HG02678 (cell line): Measurements from ENCODE around the gene GRIN2C.

ENCODE experiments used
- ATAC-seq: cut with Tn5 transposase; IDR thresholded peaks from one replicate; pipeline ENCODE4 v1.9.1; 2021; ENCODE audit warnings: mild to moderate bottlenecking, moderate library complexity; ENCODE audit not compliant: unreplicated experiment

GRIN2C gene

DNA sequence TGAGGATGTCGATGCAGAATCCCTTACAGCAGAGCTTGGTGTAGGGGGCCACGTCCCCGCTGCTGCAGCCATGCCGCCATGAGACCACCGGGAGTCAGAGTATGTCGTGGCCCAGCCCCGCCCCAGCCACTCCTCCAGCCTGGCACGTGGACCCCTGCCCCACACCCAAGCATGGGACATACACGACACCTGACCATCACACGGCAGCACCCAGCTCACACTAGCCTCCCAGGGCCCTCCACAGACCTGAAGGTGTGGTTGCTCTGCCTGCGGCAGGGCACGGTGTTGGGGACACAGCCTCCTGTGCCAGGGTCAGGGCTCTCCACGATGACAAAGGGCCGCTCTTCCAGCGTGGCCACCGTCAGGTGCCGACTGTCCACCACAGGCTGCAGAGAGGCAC, 9.4 kb downstream of the GRIN2C start:
- ATAC-seq, result no peak

DNA sequence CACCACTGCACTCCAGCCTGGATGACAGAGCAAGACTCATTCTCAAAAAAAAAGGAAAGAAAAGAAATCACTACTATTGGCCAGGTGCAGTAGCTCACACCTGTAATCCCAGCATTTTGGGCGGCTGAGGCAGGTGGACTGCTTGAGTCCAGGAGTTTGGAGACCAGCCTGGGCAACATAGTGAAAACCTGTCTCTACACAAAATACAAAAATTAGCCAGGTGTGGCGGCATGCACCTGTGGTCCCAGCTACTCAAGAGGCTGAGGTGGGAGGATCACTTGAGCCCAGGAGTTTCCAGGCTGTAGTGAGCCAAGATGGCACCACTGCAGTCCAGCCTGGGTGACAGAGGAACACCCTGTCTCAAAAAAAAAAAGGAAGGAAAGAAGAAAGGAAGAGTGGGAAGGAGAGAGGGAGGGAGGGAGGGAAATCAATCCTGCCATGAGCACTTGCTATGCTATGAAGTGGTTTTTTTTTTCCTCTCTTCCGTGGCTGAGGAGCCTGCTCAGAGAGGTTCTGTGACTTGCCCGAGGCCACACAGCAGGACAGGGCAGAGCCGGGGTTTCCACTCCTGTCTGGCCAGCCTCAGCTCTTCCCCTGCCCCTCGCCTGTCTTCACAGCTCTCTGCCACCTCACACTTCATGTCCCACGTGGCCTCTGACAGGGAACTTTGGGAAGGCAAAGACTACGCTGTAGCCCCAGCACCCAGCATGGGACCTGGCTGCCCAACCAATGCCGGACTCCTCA, 10.9 kb downstream of the GRIN2C start:
- no peak for ATAC-seq

DNA sequence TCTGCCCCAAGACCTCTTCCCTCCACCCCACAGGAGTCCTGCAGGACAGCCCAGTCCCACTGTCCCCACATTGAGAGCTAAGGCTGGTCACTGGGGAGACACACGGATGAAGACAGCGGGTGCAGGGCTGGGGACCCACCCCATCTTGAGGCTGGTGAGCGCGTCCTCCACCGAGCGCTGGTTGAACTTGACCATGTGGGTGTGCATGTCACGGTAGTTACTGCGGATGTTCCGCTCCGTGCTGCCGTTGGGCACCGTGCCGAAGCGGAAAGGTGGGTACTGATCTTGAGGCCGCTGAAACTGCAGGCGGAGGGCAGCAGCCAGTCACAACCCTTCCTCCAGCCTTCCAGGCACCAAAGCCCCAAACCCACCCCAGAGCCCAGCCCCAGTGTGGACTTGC, 13.1 kb downstream of the GRIN2C start:
- ATAC-seq, result no peak

DNA sequence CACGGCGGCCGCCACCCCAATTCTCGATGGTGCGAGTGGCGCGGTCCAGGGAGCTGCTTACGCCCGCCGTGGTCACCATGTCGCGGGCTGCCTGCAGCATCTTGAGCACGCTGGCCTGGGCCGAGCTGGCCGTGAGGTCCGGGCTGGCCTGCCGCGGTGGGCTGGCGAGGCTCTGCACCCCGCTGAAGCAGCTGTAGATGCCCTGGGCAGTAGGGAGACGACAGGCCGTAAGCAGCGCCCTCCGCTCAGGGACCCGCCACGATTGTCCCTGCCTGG, 16.4 kb downstream of the GRIN2C start:
- no peak for ATAC-seq

DNA sequence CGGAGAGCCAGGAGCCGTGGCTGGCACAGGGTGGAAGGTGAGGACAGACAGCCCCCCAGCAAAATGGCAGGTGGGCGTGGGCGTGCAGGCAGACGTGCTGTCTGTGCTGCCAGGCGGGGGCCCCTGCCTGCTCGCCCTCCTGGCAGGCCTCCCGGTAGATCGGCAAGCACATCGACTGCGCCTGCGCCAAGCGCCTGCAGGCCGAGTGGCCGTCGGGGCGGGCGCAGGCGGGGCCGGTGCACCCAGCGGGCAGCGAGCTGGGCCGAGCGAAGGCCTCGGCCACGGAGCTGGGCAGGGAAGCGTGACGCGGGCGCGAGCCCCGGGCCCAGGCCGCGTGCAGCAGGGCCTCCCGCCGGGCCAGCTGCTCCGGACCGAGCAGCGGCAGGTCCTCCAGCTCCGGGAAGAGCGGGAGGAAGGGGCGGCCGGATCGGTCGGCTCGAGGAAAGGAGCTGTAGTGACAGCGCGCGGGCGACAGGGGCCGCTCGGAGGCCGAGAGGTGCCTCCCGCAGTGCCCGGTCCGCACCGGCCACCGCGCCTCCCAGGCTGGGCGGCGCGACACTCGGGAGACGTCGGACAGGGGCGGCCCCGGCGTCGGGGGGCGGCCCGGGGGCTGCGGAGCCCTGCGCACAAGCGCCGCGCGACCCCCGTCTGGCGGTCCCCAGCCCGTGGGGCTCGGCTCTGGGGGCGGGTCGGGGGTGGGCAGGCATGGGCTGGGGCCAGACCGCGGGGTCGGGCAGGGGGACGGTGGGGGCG, 16.9 kb downstream of the GRIN2C start:
- no peak for ATAC-seq

DNA sequence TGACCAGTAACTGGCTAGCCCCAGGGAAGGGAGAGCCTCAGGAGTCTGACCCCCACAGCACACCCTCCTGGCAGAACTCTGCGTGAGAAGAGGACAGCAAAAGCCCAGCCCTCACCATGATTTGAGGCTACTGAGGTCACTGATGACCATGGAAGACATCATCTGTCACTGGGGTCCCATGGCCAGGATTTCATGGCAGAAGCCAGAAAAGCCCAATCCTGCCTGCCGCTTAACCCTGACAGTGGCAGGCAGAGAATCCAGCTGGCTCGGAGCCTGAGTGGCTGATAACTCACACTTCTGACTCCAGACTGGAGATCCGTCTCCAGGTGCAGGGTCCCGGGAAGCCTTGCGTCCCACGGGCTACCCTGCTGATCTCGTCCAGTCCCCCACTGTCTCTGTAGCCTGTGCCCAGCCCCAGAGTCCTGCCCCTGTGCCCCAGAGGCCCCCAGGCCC, 17.5 kb downstream of the GRIN2C start:
- no peak for ATAC-seq

DNA sequence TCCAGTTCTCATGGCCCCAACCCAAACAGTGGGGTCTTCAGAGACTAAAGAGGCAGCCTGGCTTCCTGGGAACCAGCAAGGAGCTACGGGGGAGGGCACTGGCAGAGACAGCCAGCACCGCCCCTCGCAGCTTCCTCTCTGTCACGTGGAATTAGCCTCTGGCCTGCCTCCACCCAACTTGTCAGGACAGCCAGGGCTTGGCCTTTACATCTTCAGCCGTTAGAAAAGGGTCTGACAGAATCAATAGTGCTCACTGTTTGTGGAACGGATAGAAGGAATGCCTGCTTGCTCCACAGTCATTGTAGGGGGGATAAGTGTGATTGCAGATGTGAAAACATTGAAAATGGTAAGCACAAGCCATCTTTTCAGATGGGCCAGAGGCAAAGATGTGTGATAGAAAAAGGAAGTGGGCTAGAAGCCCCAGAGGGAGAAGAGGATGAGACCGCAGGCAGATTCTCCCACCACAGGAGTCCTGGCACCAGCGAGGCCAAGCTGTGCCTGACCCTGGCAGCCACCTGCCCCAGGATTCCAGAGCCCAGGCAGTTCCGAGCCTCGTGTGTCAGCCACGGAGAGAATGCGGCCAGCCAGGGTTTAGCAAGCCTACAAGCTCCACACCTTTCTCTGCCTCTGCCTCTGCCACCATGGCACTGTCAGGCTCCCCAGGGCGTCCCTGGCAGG, 18.6 kb downstream of the GRIN2C start:
- no peak for ATAC-seq

DNA sequence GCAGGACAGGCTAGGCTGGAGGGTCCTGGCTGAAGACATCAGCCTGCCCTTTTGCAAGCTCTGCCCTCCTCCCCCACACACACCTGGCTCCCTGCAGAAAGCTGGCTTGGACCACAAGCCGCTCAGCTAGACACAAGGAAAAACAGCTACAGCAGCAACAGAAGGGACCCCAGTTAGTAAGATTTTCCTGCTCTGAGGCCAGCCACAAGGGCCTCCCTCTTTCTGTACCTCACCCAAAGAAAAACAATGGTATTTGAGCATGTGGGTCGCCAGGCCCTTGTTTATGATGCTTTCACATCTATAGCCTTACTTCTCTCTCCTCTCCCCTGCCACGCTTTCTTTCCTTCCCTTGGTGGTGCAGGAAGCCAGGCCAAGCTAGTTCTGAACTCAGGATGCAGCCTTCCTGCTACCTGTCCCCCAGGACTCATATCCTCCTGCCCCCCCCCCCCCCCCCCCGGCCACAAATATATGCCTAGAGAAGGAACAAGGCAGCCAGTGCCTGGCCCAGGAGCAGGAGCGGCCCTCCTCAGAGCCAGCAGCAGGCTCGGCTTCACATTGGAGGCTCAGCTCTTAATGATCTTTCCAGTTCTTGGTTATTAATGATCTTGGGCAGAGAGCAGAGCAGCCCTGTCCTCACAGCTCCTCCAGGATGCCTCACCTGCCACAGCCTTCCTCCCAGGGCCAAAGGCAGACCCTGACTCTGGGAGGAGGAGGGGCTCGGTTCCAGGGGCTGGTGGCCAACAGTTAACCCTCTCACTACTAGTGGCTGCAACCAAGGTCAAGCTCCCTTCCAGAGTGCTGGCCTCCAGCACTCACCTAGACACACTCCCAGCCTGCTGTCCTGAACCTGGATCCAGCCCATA, 19.5 kb downstream of the GRIN2C start:
- ATAC-seq, result no peak

DNA sequence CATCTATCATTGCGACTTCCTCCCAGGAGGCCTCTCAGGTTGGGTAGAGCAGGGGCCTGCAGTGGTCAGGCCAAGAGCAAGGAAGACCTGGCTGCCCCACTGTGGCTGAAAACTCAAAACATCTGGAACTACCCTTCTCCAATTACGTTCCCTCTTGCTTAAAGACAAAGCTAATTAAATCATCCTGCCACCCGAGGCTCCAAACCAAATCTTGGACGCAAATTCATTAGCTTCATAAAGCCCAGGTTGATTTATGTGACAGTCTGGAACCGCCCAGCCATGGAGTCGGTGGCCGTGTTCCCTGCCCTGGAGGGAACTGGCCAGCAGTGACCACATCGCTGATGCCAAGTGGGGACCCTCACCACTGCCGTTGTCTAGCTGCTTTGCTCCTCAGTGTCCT, 21.4 kb downstream of the GRIN2C start:
- ATAC-seq, result no peak

DNA sequence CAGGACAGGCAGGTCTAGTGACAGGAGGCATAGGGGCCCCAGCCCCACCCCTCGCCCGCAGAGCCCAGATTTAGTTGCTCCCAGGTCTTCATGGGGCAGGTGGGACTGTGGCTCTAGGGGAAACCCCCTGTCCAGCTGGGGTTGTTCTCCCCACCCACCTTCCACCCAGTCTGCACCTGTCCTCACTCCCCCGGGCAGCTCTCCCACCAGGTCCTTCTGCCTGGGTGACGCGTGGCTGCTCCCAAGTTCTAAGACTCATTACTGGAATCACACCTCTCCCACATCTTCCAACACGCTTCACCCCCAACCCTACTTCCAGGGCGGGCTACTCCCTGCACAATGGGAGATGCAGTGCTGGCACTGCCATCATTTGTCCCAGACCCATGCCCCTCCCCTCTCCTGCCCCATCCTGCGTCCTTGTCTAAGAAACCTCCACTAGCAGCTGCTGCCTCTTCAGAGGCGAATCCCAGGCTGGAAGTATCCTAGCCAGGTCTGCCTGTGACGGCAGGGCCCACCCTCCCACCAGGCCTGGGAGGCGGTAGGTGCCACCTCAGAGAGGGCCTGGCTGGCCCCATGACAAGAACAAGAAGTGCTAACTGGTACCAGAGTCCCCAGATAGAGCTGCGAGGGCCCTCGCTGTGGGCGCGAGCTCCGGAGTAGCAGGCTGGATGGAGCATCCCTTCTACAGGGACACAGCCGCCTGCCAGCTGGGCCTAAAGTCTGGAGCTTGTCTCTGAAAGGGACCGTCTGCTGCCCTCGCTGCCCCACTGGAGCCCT, 22.8 kb downstream of the GRIN2C start:
- ATAC-seq, result no peak

DNA sequence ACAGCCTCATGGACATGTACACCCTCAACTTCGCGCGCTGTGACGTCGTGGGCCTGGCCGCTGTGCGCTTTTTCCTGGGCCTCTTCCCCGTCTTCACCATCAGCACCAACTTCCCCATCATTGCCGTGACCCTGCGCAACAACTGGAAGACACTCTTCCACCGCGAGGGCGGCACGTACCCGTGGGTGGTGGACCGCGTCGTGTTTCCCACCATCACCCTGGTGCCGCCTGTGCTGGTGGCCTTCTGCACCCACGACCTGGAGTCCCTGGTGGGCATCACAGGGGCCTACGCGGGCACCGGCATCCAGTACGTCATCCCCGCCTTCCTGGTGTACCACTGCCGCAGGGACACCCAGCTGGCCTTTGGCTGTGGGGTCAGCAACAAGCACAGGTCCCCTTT, 23.5 kb downstream of the GRIN2C start:
- ATAC-seq, result no peak

DNA sequence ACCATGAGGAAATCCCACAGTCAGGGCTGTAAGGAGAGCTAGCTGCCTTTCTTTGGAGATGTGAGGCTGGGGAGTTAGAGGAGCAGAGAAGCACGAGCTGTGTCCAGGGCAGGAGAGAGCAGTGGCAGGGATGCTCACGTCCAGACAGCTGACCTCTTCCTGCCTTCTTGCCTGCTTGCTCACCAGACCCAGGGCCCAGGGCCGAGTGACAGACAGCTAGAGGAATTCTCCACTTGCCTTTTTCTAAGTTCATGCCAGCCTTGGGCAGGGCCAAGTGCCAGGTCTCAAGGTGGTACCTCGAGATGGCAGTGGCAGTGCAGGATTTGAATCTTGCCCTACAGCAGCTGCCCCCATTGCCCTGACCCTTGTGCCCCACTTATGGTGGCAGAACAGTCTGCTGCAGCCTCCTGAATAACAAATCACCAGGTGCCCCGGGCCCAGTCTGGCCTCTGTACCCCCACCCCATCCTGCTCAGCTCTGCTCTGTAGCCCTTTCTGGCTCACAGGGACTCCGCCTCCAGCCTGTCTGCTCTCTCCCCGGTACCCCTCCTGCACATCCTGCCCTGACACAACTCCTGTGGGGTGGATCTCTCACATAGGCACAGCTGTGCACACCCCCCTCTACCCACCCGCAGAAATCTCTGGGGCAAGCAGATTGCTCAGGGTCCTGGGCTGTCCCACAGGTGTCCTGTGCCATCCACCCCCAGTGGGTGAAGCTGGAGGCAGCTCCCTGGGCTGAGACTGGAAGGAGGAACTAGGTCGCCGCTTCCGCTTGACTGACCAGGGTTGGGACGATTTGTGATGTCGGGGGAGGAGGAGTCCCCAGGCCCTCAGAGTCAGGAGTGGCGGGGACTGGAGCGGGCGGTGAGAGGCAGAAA, 25.9 kb downstream of the GRIN2C start:
- no peak for ATAC-seq

DNA sequence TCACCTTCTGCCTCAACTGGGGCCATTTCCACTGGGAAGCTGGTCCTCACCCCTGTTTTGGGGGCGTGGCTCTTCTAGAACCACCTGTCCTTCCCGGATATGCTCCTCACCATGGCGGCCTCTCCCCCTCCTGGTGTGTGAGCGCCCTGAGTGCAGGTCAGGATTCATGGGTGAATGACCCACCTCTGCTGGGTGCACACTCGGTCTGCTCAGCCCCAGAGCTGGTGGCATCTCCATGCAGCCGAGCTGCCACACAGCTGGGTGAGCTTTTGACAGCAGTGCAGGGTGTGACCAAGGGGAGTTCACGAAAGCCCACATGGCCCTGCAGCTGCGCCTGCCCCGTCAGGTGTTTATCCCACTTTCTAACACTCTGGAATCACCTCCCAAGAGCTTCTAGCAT, 27.3 kb downstream of the GRIN2C start:
- no peak for ATAC-seq

DNA sequence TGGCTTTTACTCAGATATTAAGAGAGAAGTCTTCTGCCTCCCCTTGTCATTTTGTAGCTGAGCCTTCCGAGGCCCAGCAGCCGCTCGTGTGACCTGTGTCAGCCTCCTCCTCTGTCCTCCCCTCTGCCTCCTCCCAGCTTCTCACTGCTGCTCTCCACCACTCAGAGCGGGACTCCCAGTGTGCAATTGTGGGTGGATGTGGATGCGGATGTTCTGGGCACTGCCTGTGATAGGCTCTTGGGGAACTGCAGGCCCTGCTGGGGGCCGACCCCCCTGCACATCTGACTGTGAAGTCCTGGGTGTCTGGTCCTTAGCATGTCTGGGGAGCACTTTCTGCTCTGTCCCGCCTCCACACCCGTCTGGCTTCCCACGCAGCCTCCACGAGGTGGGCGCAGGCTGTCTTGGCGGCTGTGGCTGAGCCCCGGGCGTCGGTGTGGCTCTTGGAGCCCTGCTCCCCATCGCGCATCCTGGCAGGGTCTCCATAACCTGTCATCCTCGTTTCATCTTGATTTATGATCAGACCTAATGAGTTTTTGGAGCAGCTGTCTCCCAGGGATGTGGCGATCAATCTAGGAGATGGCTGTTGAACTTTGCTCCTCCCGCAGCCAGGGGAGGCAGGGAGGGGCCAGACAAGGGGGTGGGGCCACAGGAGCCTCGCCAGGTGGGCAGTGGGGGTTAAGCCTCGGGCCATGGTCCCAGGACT, 28.1 kb downstream of the GRIN2C start:
- no peak for ATAC-seq

DNA sequence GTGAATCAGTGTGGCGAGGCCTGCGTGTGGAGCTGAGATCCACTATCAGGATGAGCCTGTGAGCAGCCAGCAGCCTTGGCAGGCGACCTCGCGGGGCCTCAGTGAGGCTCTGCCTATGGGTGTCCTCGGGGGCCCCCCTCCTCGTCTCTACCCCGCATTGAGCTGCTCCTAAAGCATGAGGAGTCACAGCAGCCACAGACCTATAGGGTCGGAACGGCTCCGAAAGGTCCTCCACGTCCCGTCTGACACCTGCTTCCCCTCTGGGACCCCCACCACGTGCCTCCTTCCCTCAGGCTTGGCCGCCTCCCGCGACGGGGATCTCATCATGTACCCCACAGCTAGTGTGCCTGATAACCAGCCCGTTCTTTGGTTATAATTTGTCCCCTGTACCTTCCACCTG, 28.8 kb downstream of the GRIN2C start:
- ATAC-seq, result no peak

DNA sequence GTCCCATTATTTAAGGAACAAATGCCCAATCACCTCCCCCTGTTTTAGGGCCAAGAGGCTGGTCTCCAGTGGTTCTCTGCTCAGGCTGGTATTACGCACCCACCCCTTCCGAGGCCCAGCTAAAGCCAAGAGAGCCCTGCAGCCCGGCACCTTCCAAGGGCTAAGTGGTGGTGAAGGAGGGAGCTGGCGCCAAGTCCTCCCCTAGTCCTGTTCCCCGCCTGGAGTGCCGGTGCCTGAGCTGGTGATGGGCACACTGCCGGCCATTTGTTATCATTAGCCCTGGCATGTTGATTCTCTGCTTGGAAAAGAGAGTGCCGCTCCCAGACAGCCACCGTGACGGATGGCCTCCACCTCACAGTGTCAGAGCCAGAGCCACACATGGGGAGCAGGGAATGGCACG, 31.9 kb downstream of the GRIN2C start:
- ATAC-seq, result no peak

DNA sequence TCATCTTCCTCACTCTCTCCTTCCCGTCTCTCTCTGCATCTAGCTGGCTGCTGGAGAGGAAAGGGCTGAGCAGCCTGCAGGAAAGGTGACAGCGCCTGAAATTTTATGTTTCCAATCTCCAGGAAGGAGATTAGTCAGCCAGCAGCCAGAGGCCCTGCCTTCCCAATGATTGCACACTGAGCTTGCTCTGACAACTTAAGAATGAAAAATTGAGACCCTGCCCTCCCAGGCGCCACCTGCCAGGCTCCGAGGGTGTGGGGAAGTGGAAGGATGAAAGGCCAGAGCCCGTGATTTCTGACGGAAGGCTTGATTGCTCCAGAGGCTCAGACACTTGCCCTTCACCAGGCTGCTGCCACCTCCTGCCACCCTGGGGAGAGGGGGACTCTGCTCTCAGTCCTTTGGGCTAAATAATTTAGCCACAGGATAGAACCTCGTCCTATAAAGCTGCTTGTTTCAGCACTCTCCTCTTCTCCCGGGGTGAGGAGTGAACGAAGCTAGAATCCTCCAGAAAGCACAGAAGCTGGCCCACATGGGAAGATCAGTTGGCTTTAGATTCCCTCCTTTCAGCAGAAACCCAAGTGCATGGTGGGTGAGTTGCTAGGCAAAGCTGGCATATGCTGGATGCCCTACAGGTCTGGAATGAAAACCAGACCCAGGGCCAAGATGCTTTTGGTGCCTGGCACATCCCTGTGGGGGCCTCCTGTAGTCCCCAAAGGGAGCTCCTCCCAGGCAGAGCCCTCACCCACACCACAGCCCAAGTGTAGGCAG, 33.5 kb downstream of the GRIN2C start:
- no peak for ATAC-seq

DNA sequence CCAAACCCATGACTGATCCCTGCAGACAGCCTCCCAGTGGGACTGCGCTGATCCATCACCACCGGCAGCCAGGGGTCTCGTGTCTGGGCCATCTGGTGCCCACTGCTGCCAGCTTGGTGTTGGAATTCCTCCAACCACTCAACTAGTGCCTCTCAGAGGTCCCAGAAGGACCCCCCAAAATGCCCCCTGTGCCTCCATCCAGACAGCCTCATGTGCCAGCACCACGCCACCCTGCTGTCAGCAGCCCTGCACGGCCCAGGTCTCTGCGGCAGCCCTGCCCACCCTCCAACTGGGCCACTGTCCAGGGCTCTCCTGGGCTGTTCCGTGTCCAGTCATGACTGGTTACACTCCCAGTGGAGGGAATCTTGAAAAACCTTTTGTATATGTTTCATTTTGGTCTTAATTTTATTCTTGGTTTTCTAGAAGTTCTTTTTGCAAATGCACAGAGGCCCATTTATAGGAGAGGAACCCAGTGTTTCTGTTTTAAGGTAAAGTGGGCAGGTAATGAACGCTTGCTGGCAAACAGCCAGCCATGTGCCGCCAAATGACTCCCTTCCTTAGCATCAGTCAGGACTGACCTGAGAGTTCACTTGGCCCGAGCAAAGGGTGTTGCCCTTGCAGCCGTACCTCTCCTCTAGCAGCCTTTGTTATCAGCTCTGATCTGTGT, 34.6 kb downstream of the GRIN2C start:
- ATAC-seq, result no peak
